Stimulated activated CD8-positive, alpha-beta memory T cell treated with anti-CD3 and anti-CD28 coated beads, Interleukin-7, amount 100 ng/mL, for 48 hours (primary cell): ENCODE data around the gene SOX9.
"Not testable (repeated sequence)": the region's sequence is repeated elsewhere in the genome, so short reads cannot be mapped to it uniquely, and the experiment has no call there.

Experiments
- DNase-seq, 2 donors: peaks; one replicate each; pipeline ENCODE4 v3.0.0-alpha.2; 2020; ENCODE audit warnings: low read depth in 1 of 2; ENCODE audit errors: extremely low read depth in 1 of 2

Gene SOX9

GRCh38 chr17:72110942-72111318, 9.9 kb upstream of the SOX9 start:
- no peak for DNase-seq

GRCh38 chr17:72111336-72111923, 9.4 kb upstream of the SOX9 start:
- DNase-seq: no peak

- not testable (repeated sequence) for DNase-seq
These were observed 8.9 kb upstream of the SOX9 start for GRCh38 chr17:72111926-72112325.

GRCh38 chr17:72113751-72114150, 7.1 kb upstream of the SOX9 start:
- DNase-seq: no peak

DNA sequence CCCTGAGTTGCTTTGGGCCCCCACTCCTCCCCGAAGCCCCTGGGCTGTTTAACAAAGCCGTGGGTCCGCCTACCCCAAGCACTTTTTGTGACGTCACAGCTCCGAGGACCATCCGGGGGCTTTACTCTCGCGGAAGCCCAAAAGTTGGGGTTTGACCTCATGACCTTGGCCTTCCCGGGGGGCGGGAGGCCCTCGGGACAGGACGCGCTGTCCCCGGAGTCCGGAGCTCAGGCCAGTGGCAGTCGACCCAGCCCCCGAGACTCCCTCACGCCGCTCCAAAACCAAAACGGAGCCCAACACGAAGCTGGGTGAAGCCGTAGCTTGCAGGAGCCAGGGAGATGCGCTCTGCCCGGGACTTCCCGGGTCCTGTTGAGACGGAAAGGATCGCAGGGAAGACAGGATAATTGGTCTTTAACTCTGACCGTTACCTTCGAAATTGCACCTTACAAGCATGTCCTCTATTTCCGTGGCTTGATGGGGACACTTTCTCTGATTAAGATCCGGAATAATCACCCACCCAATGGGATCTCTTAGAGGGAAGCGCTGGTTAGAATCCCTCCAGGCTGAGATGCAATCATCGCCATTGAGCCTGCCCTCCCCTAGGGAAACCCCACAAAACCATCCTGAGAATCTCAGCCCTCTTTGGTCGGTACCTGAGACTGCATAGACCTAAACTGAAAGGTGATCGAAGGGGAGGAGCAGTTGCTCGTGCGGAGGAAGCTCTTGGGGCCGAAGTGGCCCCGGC, 4.9 kb upstream of the SOX9 start:
- no peak for DNase-seq

GRCh38 chr17:72116661-72117521, 3.9 kb upstream of the SOX9 start:
- no peak for DNase-seq

GRCh38 chr17:72117535-72118334, 3.1 kb upstream of the SOX9 start:
- DNase-seq: no peak

- no peak for DNase-seq
These were observed 2.3 kb upstream of the SOX9 start for GRCh38 chr17:72118335-72119076.

- DNase-seq: no peak
These were observed 1.5 kb upstream of the SOX9 start for GRCh38 chr17:72119077-72119872.

DNA sequence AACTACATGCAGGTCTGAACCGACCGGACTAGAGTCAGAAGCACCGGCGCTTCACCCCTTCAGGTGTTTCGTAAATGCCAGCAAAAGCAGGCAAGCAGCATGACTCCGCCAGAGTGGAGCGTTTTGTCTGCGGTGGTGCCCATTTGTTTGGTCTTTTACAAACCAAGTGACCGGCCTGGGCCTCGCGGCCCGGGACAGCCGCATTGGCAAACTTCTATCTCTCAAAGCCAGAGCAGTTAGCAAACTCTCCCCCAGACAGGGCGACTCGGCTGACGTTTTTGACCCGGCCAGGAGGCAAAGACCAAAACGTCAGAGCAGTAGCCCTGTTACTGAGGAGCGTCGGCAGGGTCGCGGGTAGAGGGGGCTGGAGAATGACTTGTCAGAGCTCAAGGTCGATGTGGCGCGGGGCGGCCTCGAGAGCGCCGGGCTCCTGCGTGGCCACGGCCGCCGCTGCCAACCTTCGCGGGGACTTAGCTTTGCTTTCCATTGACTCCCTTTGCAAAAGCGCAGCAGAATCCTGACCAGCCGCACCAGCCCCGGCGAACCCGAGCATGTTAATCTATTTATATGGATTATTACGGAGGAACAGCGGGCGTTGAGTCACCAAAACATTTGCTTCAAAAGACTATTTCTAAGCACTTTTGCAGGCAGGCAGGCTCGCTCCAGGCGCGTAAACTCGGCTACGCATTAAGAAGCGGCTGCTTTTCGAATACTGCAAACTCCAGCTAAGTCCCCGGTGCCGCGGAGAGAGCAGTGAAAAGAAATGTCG, 763 bp upstream of the SOX9 start:
- DNase-seq: no peak

- DNase-seq: no peak
These were observed 567 bp downstream of the SOX9 start for GRCh38 chr17:72121164-72122009.

DNA sequence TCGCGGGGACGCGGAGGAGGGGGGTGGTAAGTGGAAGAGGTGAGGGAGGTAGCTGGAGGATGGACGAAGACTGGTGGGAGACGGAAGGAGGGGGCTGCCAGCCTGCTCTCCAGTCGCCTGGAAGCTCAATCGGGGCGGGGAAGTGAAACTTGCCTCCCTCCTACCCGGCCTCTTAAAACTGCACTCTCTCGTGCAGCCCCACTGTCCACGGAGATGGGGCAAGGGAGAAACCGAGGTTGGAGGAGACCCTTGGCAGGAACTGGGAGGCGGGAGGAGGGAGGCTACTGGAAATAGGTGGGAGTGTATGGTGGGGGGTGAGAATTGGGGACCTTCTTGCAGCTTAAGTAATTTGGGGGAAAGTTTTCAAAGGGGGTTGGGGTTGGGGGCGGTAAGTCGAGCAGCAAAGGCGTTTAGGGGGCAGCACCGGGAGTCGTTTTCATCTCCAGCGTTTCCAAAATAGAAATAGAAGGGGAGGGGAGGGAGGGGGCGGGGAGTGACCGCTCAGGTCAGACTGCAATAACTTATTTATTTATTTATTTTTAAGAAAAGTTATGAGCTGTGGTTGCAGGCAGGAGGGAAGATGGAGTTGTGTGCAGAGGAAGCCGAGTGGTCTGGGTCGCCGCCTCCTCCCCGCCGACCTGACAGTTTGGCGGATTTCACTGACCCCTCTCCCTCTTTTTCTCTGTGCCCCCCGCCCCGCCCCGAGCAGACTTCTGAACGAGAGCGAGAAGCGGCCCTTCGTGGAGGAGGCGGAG, 1.4 kb downstream of the SOX9 start:
- no peak for DNase-seq

- no peak for DNase-seq
These were observed 2.1 kb downstream of the SOX9 start for GRCh38 chr17:72122765-72123529.

- no peak for DNase-seq
These were observed 3.0 kb downstream of the SOX9 start for GRCh38 chr17:72123530-72124437.

GRCh38 chr17:72124438-72124775, 3.6 kb downstream of the SOX9 start:
- no peak for DNase-seq
